C4-2B (cell line): ENCODE measurements around the gene ANTKMT.

Experiments used
- CTCF ChIP-seq: fragments of 450-650 bp; conservative IDR thresholded peaks from 2 replicates; pipeline ENCODE4 v1.5.1; 2017; ENCODE audit warnings: mild to moderate bottlenecking
- ZFX ChIP-seq: fragments of 450-650 bp; IDR thresholded peaks from 2 replicates; pipeline ENCODE4 v1.6.1; 2017

DNA sequence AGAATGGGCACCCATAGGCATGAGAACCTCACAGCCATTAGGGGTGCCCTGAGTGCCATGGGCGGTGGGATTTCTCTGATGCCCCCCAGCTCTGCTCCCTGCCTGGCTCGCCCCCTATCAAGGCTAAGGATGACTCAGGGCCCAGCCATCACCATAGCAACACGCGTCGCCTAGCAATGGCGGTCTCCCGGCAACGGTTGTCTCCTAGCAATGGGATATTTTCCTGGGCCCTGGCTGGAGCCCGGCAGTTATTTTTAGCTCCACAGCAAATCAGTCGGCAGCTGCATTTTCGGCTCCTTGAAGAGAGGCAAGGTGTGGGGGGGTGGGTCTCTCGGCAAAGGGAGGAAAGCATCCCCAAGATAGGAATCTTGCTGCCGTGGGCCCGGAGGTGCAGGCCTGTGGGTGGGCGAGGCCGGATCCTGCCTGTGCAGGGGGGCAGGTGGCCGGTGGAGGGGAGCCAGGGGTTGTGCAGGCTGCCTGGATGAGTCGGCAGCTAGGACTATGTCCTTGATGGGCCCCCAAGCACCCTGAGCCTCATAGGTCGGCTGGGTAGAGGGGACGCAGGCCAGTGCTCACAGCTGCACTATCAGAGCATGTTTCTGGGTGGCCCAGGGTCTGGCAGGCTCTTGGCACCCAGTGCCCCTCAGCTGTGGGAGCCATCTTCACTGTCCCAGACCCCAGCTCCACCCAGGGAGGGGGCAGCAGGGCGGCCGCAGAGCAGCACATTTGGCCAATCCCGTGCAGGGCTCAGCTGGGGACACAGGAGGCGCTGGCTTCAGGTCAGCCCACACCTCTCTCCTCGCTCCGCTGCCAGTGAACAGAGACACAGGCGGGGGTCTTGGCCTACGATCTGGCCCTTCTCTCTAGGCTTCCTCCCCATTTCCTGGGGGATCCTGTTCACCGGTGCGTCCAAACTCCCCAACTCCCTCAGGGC is 11.1 kb upstream of the ANTKMT start:
- TF ChIP-seq CTCF (no peak), ZFX (no peak)
